Measurements from ENCODE around the gene NDUFAF5.

The NDUFAF5 gene

DNA sequence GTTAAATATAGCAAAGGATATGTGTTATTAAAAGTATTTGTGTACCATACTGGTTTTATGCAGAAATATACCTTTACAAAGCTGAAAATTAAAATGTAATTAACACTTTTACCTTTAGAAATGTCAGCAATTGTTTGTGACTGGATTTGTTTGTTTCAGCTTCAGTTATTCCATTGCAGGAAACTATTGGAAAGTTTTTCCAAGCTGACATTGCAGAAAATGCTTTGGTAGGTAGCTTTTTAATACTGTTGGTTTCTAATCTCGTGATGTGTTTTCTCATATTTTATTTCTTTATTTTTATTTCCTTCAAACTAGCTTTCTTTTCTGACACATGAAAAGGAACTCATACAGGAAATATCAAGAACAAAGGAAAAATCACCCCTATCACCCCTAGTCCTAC, 8.2 kb downstream of the NDUFAF5 start (continued):
- no peak for TF ChIP-seq TSHZ2 (CRISPR knock-in tag; IDR thresholded peaks at IDR 0.05)
- TF ChIP-seq ZNF70 (CRISPR knock-in tag; IDR thresholded peaks at IDR 0.05): no peak
- no peak for TF ChIP-seq TCF4 (CRISPR knock-in tag; IDR thresholded peaks at IDR 0.05; ENCODE audit: borderline replicate concordance)
- TF ChIP-seq ZNF8 (CRISPR knock-in tag; IDR thresholded peaks at IDR 0.05): no peak
- TF ChIP-seq TOX (CRISPR knock-in tag; IDR thresholded peaks at IDR 0.05; ENCODE audit: borderline replicate concordance): no peak
- no peak for TF ChIP-seq ZC3H10 (CRISPR knock-in tag; IDR thresholded peaks at IDR 0.05)
- TF ChIP-seq BACH2 (CRISPR knock-in tag; IDR thresholded peaks at IDR 0.05; ENCODE audit: borderline replicate concordance): no peak
- TF ChIP-seq ZNF565 (CRISPR knock-in tag; conservative IDR thresholded peaks at IDR 0.05; ENCODE audit: low read depth): no peak
- TF ChIP-seq ISL1 (CRISPR knock-in tag; IDR thresholded peaks at IDR 0.05): no peak
- no peak for TF ChIP-seq GLIS3 (CRISPR knock-in tag; IDR thresholded peaks at IDR 0.05)
- no peak for TF ChIP-seq OSR1 (CRISPR knock-in tag; IDR thresholded peaks at IDR 0.05)
- TF ChIP-seq PATZ1 (CRISPR knock-in tag; IDR thresholded peaks at IDR 0.05; ENCODE audit: borderline replicate concordance): no peak

DNA sequence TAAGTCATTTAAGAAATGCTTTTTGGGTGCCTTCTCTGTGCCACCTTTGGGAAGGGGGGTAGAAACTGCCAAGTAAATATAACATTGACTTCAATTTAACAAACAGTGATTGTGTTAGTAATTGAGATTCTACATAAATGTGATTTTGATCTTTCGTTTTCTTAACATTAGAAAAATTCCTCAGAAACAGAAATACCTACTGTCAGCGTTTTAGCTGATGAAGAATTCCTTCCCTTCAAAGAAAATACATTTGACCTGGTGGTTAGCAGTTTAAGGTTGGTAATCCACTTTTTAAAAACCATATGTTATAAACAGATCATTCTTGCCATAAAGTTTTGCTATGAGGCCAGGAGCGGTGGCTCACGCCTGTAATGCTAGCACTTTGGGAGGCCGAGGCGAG, 9.8 kb downstream of the NDUFAF5 start:
- TF ChIP-seq ZFP30 (CRISPR knock-in tag; IDR thresholded peaks at IDR 0.05): no peak
- ATAC-seq: no peak

- ATAC-seq: no peak
- TF ChIP-seq TOX (CRISPR knock-in tag; IDR thresholded peaks at IDR 0.05; ENCODE audit: borderline replicate concordance) (no peak), ESRRG (CRISPR knock-in tag; IDR thresholded peaks at IDR 0.05) (no peak), CSDC2 (CRISPR knock-in tag; IDR thresholded peaks at IDR 0.05) (no peak), OSR1 (CRISPR knock-in tag; IDR thresholded peaks at IDR 0.05) (no peak), ZNF70 (CRISPR knock-in tag; IDR thresholded peaks at IDR 0.05) (no peak), ZNF565 (CRISPR knock-in tag; conservative IDR thresholded peaks at IDR 0.05; ENCODE audit: low read depth) (no peak), TSHZ2 (CRISPR knock-in tag; IDR thresholded peaks at IDR 0.05) (no peak), TCF4 (CRISPR knock-in tag; IDR thresholded peaks at IDR 0.05; ENCODE audit: borderline replicate concordance) (no peak)
These were observed 14.2 kb downstream of the NDUFAF5 start for GRCh38 chr20:13799040-13799439.

DNA sequence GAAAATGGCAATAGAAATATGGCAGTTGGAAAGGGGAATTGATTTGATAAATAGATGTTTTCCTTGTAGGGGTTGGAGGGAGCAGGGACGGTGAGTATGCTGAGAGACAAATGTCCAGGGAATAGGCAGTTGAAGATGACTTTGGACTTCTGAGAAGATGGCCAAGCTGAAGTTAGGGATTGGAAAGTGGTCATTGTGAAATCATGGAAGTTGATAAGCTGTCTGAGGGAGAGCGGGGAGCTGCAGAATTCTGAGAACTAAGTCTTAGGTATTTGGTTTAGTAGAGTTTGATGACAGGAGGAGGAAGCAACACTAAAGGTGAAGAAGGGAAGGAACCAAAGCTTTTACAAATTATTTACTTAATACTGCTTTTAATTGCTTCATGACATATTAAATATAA, 15.1 kb downstream of the NDUFAF5 start:
- peak; percentile 26; the same call in 1 of the 3 replicates for ATAC-seq
- TF ChIP-seq PATZ1 (CRISPR knock-in tag; IDR thresholded peaks at IDR 0.05; ENCODE audit: borderline replicate concordance) (no peak), SNAI2 (CRISPR knock-in tag; IDR thresholded peaks at IDR 0.05) (no peak), TSHZ2 (CRISPR knock-in tag; IDR thresholded peaks at IDR 0.05) (no peak), TOX (CRISPR knock-in tag; IDR thresholded peaks at IDR 0.05; ENCODE audit: borderline replicate concordance) (no peak), GLIS3 (CRISPR knock-in tag; IDR thresholded peaks at IDR 0.05) (no peak), ISL1 (CRISPR knock-in tag; IDR thresholded peaks at IDR 0.05) (no peak), ARNTL (CRISPR knock-in tag; IDR thresholded peaks at IDR 0.05; ENCODE audit: borderline replicate concordance, low read depth) (no peak), PPARA (CRISPR knock-in tag; IDR thresholded peaks at IDR 0.05; ENCODE audit: borderline replicate concordance) (no peak), TCF4 (CRISPR knock-in tag; IDR thresholded peaks at IDR 0.05; ENCODE audit: borderline replicate concordance) (no peak), BACH2 (CRISPR knock-in tag; IDR thresholded peaks at IDR 0.05; ENCODE audit: borderline replicate concordance) (no peak), ZNF70 (CRISPR knock-in tag; IDR thresholded peaks at IDR 0.05) (no peak), ZFP3 (CRISPR knock-in tag; IDR thresholded peaks at IDR 0.05) (no peak), CSDC2 (CRISPR knock-in tag; IDR thresholded peaks at IDR 0.05) (no peak), ZFP30 (CRISPR knock-in tag; IDR thresholded peaks at IDR 0.05) (no peak), ZC3H10 (CRISPR knock-in tag; IDR thresholded peaks at IDR 0.05) (no peak)
- TF ChIP-seq, protein P1, sequence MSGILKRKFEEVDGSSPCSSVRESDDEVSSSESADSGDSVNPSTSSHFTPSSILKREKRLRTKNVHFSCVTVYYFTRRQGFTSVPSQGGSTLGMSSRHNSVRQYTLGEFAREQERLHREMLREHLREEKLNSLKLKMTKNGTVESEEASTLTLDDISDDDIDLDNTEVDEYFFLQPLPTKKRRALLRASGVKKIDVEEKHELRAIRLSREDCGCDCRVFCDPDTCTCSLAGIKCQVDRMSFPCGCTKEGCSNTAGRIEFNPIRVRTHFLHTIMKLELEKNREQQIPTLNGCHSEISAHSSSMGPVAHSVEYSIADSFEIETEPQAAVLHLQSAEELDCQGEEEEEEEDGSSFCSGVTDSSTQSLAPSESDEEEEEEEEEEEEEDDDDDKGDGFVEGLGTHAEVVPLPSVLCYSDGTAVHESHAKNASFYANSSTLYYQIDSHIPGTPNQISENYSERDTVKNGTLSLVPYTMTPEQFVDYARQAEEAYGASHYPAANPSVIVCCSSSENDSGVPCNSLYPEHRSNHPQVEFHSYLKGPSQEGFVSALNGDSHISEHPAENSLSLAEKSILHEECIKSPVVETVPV (CRISPR knock-in tag; IDR thresholded peaks at IDR 0.05): no peak
